Stimulated activated CD4-positive, alpha-beta T cell treated with anti-CD3 and anti-CD28 coated beads, Interleukin-15, amount 100 ng/mL, for 48 hours (primary cell): ENCODE measurements around the gene TSHZ1.

Experiments used
- DNase-seq, 2 donors: peaks; one replicate each; pipeline ENCODE4 v3.0.0-alpha.2; 2020; ENCODE audit warnings: low read depth in 2 of 2

Gene TSHZ1

GRCh38 chr18:75271952-75272351, 61.4 kb downstream of the TSHZ1 start:
- no peak for DNase-seq

- DNase-seq, result no peak
These were observed 63.2 kb downstream of the TSHZ1 start for GRCh38 chr18:75273817-75274216.

- DNase-seq, result no peak
These were observed 64.6 kb downstream of the TSHZ1 start for GRCh38 chr18:75275226-75275625.

GRCh38 chr18:75276818-75277609, 66.4 kb downstream of the TSHZ1 start:
- no peak for DNase-seq

- DNase-seq, result no peak
These were observed 67.0 kb downstream of the TSHZ1 start for GRCh38 chr18:75277610-75277928.

- no peak for DNase-seq
These were observed 68.8 kb downstream of the TSHZ1 start for GRCh38 chr18:75279381-75279780.

- no peak for DNase-seq
These were observed 70.1 kb downstream of the TSHZ1 start for GRCh38 chr18:75280427-75281280.

GRCh38 chr18:75282746-75283145, 72.1 kb downstream of the TSHZ1 start:
- no peak for DNase-seq

- DNase-seq, result no peak
These were observed 73.1 kb downstream of the TSHZ1 start for GRCh38 chr18:75283731-75284130.

GRCh38 chr18:75284566-75284965, 74.0 kb downstream of the TSHZ1 start:
- DNase-seq, result no peak

GRCh38 chr18:75285876-75286275, 75.3 kb downstream of the TSHZ1 start:
- no peak for DNase-seq

- no peak for DNase-seq
These were observed 76.4 kb downstream of the TSHZ1 start for GRCh38 chr18:75287006-75287405.

- DNase-seq, result no peak
These were observed 77.1 kb downstream of the TSHZ1 start for GRCh38 chr18:75287700-75288099.

- no peak for DNase-seq
These were observed 79.2 kb downstream of the TSHZ1 start for GRCh38 chr18:75289761-75290160.

- DNase-seq, result no peak
These were observed 80.3 kb downstream of the TSHZ1 start for GRCh38 chr18:75290737-75291358.

GRCh38 chr18:75291460-75291859, 80.9 kb downstream of the TSHZ1 start:
- no peak for DNase-seq

- no peak for DNase-seq
These were observed 83.0 kb downstream of the TSHZ1 start for GRCh38 chr18:75293591-75293990.

GRCh38 chr18:75297731-75298130, 87.1 kb downstream of the TSHZ1 start:
- DNase-seq, result no peak

- no peak for DNase-seq
These were observed 94.3 kb downstream of the TSHZ1 start for GRCh38 chr18:75304678-75305557.

GRCh38 chr18:75305984-75306383, 95.4 kb downstream of the TSHZ1 start:
- no peak for DNase-seq

- no peak for DNase-seq
These were observed 96.9 kb downstream of the TSHZ1 start for GRCh38 chr18:75307530-75307929.

GRCh38 chr18:75309564-75309963, 99.0 kb downstream of the TSHZ1 start:
- DNase-seq, result no peak
